NCI-H2227 (cell line): ENCODE measurements around the gene THAP12.
"Not testable (repeated sequence)": the region's sequence is repeated elsewhere in the genome, so short reads cannot be mapped to it uniquely, and the experiment has no call there.

ENCODE experiments used
- DNase-seq: peaks from one replicate; lab custom pipeline; 2025; ENCODE audit not compliant: unreplicated experiment; lab: John Stamatoyannopoulos, UW

The THAP12 gene

DNA sequence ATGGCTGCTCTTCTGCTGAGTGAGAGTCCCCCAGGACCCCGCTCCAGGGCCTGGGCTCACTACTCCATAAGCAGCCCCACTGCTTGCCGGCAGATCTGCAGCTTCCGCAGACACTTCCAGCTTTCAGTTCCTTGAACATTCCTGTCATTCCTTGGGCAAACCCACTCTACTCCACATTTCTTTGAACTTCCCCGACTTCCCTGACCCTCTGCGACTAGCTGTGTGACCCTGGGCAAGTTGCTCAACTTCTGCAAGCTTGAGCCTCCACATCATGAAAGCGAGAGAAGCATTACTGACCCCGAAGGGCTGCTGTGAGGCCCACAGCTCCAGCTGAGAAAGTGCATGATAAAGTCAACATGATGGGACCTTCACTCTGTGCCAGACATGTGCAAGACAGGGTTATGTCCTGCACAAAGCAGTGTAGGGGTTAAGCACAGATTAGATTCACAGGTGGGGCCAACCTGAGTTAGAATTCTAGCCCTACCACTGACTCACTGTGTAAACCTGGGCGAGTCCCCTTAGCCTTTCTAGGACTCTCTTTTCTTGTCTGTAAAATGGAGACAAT lies 51.8 kb downstream of the THAP12 start:
- no peak for DNase-seq

DNA sequence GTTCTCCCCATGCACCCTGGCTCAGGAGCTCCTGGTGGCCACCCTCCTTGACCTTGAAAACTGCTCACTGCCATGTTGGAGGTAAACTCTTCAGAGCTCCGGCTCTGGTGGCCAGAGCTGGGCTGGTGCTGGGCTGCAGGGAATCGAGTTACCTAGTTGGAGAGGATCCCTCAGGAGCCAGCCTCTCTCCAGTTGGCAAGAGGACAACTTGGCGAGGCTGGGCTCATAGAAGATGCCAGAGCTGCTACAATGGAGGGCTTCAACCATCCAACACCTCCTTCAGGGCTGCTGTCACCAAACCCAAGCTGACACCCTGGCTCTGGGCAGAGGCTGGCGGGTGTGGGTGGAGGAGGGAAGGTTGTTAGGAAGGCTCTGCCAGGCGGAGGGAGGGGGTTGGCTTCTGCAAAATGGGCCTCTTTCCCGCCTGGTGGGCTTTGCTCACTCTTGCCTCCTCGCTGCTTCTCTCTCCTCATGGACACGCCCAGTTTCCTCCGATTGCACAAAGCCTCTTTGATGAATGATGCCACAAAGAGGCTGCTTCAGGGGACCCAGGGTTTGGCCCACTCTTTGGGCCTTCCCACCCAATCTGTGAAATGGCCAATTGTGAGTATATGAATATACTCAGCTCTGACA lies 53.1 kb downstream of the THAP12 start:
- DNase-seq: no peak

DNA sequence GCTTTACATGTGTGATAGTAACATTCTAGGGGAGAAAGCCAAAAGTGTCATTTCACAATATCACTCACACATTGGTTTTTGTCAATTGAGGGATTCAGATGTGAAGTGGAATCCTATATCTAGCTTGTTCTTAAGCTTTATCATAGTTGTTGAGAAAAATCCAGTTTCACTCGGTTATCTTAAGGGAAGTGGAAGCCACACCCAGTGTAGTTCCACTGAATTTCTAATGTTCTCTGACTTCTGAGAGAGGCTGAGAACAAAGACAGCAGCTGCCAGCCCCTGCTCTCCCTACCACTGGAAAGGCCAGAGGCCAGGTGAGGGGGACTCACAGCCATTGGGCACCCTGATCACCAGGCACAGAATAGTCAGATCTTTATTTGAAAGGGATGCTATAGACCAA lies 53.7 kb downstream of the THAP12 start:
- no peak for DNase-seq

DNA sequence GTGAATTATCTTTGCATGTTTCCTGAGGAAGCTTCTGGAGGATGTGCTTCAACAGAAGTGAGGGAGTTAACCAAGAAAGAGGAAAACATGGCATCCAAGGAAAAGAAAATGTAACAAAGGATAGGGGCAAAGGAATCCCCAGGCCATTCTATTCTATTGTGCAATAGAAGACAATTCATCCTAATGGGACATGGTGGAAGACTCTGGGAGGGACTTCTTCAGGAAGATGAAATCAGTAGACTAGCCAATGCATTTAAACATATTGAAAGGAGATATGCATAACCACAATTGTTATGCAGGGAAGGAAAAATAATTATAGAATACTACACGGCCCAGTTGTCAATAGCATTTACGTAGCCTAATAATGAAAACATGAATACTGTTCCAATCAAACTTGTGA lies 55.7 kb downstream of the THAP12 start:
- no peak for DNase-seq

DNA sequence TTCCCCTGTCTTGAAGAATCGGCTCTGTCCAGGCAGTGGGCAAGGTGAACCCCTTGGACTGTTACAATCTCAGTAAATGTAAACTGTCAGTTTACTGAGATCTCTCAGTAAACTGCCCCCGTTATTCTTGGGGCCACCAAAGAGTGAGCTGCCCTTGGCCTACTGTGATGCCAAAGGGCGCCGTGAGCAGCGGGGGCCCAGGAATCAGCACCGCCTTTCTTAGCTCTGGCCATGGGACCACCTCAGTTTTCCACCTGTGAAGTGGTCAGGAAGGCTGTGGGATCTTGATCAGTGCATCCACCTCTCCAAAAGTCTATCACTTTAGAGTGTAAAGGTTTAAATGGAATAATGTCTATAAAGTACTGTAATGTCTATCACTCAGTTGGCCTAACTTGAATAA lies 57.1 kb downstream of the THAP12 start:
- DNase-seq: no peak

DNA sequence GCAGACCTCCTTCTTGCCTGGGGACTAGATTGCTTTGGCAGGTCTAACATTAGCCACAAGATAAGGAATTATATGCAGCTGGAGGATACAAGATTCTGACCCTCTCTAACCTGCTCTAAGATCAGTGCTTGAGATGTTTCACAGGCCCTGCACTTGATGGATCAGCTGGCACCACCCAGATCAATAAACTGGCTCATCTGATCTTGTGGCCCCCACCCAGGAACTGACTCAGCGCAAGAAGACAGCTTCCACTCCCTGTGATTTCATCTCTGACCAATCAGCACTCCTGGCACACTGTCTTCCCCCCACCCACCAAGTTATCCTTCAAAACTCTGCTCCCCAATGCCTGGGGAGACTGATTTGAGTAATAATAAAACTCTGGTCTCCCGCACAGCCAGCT lies 57.6 kb downstream of the THAP12 start:
- not testable (repeated sequence) for DNase-seq

DNA sequence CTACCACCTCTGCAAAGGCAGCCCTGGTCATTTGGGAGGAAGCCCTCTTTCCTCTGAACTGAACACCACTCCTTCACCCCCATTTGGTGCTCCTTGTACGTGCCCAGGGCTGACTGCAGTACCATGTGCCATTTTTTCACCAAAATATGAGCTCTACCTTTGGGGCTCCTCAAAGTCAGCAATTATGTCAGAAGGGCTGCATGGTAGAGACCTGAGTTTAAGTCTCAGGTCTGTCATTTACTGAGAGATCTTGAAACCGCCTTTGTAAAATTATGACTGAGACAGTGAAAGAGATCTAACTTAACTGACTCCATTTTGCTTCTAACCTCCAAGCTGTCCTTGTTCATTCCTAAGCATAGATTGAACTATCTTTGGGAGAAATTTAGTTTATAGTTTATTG lies 58.0 kb downstream of the THAP12 start:
- DNase-seq: no peak

DNA sequence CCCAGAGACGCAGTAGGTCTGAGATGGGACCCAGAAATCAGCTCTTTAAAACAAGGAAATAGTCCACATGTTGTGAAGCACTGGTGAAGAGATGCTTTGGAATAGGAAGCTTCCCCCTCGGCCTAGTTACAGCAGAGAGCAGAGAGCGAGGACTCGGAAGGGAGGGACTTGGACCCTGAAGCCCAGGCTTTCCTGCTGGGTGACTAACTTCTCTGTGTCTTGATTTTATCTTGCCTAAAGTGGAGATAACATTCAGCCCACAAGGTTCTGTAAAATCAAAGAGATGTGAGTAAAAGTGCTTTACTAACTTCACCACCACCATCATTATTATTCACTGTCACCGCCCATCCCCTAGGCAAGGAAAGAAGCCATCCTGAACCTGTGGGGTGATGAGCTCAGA lies 58.4 kb downstream of the THAP12 start:
- no peak for DNase-seq

DNA sequence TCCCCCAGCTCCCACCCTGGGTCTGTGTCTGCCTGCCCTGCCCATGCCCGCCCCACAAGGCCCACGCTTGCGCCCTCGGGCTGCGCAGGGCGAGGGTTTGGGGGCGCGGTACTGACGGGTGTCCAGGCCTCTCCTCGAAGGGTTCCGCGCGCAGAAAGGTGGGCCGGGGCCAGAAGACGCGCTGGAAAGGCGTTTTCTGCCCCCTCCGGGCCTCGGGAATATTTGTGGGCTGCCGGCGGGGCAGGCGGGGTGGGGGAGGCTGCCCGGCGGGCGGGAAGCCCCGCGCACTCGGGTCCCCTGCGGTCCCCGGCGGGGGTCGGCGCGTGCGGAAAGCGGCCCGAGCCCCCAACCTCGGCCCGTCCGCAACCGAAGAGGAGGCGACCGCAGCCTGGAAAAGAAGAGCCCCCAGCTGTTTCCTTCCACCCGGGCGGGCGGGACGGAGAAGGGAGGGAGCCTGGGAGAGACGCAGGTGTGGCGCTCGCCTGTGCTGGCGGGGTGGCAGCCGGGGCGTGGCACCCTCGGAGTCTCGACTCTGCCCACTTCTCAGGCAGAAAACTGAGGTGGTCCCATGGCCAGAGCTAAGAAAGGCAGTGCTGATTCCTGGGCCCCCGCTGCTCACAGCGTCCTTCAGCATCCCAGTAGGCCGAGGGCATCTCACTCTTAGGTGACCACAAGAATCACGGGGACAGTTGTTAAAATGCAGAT lies 59.0 kb downstream of the THAP12 start:
- peak; percentile 18 for DNase-seq

DNA sequence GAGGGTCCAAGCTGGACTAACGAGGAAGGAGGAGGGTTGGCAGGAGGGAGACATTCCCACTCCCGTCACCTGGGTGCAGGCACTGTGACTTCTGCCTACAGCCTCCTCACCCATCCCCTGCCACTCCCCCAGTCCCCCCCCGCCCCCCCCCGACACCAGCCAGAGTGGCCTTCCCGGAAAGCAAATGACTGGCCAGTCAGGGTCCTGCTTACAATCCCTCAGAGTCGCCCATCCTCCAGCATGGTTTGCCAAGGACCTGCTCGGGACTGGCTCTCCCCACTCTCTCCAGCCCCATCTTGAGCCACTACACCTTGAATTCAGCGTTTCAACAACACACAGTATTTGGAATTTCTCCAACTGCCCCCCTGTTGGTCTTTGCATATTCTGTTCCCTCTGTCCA lies 59.6 kb downstream of the THAP12 start:
- DNase-seq: no peak

DNA sequence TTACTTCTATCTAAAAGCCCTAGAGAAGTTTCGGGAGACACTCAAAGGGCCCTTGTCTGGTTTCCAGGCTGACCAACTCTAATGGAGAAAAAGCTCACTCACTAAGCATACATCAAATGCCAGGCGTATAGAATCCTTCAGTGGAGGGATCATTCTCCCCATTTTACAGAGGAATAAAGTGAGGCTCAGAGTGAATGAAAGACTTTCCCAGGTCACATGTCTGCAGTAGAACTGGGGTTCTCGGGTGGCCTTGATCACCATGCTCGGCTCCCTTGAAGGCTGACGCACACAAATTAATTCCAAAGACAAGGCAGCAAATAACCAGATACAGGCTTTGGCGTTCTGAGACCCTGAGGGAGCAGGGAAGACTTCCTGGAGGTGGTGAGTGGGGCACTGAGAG lies 60.0 kb downstream of the THAP12 start:
- DNase-seq: no peak

DNA sequence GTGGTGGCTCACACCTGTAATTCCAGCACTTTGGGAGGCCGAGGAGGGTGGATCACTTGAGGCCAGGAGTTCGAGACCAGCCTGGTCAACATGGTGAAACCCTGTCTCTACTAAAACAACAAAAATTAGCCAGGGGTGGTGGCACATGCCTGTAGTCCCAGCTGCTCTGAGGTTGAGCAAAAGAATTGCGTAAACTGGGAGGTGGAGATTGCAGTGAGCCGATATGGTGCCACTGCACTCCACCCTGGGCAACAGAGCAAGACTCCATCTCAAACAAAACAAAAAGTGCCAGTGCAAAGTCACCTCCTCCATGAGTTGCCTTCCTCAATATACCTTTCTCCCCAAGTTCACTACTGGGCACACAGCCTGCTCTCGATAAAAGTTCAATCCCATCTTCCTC lies 61.1 kb downstream of the THAP12 start:
- not testable (repeated sequence) for DNase-seq

DNA sequence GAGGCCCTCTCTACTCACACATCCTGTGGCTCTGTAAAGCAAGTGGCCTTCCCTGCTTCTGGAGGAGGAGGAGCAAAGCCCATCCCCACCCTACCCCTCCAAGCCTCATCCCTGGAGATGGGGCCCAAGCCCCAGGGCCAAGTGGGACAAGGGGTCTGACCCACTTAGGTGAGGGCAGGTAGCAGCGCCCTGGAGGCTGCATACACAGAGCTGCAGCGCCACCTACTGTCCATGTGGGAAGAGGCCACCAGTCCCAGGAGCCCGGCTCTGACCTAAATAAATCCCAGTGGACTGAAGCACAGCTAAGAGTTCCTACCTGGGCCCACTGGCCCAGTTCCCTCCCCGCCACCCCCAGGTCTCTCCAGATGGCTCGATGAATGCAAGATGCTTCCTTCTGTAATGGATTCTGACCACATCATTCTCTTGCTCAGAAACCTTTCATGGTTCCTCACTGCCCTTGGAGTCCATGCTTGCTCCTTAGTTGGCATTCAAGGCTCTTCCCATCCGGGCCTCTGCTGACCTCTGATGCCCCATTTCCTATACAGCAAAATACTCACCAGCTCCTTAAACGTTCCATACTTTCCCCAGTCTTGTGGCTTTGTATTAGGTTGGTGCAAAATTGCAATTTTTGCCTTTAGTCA lies 62.1 kb downstream of the THAP12 start:
- DNase-seq: peak; percentile 86

DNA sequence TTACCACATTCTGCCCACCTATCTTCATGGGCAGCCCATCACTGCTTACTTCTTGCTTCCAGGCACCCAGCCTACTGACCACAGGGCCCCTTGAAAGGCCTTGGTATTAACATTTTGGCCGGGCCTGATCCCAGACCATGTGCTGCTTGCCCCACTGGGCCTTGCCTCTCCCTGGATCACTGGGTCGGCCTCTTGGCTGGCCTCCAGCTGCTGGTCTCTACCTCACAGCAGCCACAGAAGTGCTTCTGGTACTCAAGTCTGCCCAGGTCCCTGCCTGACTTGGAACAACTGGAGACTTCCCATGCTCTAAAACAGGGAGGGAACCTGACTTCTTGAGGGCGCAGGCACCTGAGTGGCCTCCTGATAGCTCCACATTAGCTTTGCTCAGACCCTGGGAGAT lies 63.6 kb downstream of the THAP12 start:
- DNase-seq: no peak

DNA sequence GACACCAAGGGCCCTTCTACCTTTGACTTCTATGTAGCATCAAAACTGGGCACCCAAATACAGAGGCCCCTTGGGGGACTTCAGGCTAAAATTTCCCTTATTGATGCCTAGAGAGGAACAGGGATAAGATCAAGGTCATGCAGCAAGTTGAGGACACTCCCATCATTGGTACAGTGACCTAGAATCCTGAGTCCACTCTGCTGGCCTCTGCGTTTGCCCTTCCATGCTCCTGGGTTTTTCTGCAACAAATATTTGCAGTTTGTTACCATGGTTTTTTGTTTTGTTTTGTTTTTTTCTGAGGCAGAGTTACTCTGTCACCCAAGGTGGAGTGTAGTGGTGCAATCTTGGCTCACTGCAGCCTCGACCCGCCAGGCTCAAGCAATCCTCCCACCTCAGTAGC lies 64.2 kb downstream of the THAP12 start:
- no peak for DNase-seq

DNA sequence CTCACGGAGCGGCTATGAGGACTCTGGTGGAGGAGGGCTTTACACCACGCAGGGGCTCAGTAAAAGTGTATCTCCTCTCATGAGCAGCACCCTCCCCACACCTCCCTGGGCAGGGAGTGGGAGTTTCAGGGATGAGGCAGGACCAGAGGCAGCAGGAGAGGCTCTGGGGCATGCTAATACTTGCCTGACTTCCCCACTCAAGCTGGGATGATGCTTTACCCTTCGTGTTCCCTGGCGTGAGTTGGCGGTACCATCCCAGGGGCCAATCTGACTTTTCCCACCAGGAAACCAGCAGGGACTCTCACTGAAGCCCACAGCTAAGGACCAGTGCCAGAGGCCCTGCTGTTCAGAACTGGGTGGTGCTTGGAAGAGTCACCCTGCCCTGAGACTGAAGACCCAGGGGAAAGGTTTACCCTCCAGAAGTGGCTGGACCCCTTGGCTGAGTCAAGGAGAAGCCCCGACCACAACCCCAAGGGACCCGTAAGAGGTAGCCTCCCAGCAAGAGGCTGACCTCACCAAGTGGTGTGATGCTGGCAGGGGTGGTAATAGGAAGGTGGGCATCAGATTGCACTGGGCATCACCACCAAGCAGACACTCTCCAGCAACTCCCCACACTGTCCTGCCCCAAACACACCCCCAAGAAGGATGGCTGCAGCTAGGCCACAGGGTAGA lies 65.6 kb downstream of the THAP12 start:
- DNase-seq: no peak

DNA sequence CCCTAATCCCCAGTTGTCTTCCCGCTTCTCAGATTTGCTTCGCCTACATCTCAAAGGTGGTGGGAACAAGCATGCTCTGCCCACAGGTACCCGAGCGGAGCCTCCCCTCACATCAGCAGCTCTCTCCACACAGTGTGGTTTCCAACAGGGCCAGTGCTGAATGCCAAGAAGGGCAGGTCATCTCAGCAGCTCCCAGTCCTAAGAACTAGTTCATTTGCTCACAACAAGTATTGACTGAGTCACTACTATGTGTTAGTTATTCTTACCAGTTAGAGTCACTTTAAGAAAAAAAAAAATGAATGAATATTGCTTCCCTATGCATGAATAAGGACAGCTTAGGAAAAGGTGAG lies 66.2 kb downstream of the THAP12 start:
- no peak for DNase-seq

DNA sequence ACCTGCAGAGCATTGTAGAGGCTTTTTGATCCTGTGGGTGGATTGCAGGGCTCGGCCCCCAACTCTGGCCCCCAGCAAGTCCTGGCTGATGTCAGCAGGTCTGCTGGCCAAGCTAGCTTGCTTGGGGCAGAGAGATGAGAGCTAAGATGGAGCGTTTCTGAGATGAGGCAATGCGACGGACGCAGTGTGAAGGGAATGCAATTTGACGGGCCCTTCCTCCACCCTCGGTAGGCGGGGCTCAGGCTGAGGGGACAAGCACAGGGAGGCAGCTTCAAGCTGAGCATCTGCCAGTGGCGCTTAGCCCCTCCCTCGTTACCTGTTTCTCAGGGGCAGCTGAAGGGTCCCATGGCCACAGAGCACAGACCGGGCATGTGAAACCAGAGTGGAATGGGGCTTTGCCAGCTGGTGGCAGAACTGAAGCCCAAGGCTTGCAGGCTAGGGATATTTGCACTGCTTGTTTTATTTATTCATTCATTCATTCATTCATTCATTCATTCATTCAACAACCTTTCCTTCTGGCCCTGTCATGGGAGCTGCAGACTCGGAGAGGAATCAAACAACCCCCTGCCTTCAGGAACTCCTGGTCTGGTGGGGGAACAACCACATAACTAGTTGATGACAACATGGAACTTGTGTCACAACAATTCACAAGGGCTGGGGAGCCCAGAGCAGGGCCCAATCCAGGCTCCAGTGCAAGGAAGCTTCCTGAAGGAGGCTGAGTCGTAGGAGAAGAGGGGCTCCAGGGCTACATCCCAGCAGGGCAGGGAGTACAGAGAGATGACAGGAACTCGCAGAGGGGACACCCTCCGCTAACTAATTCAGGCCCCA lies 66.8 kb downstream of the THAP12 start:
- DNase-seq: peak; percentile 46

DNA sequence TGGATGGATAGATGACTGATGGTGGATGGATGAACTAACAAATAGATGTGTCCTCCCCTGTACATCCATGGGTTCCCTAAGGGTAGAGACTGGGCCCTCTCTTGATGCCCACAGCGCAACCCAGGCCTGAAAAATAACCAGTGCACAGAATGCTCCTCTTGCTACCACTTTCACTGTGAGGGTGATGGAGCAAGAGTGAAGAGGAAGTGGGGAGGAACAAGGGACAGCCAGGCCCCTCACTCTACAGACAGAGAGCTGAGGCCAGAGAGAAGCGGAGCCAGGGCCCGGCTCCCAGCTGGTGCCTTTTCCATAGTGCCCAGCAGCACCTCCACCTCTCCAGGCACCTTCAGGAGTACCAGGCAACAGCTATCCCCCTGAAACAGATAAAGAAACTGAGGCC lies 67.7 kb downstream of the THAP12 start:
- DNase-seq: no peak

DNA sequence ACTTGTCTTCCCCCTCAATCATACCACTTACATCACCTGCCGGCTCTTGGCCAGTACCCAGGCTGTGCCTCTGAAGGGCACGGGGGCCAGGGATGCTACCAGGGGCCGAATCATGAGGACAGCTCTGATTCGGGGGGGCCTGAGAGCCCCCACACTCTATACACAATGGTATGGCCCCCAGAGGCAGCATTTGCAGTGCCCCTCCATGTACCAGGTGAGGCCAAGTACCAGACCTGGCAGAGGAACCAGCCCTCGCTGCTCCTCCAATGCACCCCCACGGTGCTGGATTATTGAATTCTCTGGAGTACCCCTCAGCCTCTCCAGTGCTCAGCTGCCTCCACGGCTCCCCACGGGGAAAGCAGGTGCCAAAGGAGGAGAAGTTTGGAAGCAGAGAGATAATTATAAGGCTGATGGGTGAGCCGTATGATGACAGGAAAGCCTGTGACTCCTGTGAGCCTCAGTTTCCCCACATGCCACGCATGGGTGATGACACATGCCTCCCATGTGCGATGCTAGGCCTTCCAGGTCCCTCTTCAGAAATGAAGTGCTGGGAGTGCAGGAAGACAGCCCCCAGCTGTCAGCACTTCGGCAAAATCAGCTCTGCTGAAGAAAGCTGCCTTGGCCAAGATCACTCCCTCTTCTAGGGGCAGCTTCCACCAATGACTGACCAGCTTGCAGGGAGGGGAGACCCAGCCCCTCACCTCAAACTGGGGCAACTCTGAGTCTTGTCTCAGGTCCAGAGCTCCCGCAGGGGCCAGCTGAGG lies 69.9 kb downstream of the THAP12 start:
- DNase-seq: no peak
